GM21390 (cell line): ENCODE results near the gene USP46.
A peak's percentile ranks its signal among the peaks of the same experiment; 100 is the strongest.

Experiments
- ATAC-seq: cut with Tn5 transposase; IDR thresholded peaks from one replicate; pipeline ENCODE4 v1.9.1; 2021; ENCODE audit not compliant: unreplicated experiment

USP46 gene

DNA sequence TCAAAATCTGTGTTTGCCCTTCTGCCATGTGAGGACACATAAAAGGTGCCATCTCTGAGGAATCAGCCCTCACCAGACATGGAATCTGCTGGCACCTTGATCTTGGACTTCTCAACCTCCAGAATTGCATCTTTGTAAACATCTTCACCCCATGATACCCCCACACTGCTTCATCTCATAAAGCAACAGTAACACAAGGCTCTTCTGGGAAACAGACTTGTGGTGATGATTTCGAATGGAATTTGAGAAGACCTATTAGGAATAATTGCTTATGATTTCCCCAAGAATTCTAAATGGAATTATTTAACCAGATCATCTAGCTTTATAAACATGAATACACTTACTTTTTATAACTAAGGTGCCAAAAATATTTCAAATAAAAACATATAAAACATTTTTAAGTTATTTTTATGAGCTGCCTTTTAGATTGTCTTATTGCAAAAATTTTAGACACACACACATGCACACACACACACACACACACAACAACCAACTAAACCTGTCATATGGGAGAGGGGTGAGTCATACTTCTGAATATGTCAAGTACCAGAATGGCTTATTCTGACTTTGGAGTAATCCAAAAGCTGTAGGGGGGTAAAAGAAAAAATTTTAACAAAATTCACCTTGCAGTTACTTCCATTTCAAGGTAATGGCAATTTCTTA lies 82.0 kb downstream of the USP46 start:
- ATAC-seq, result no peak

DNA sequence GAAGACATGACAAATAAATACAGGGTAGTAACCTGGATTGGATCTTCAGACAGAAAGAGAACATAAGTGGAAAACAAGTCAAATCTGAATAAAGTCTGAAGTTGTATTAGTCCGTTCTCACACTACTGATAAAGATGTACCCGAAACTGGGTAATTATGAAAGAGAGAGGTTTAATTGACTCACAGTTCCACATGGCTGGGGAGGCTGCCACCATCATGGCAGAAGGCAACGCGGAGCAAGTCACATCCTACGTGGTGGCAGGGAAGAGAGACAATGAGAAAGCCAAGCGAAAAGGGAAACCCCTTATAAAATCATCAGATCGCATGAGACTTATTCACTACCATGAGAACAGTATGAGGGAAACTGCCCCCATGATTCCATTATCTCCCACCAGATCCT lies 82.8 kb downstream of the USP46 start:
- ATAC-seq, result no peak

DNA sequence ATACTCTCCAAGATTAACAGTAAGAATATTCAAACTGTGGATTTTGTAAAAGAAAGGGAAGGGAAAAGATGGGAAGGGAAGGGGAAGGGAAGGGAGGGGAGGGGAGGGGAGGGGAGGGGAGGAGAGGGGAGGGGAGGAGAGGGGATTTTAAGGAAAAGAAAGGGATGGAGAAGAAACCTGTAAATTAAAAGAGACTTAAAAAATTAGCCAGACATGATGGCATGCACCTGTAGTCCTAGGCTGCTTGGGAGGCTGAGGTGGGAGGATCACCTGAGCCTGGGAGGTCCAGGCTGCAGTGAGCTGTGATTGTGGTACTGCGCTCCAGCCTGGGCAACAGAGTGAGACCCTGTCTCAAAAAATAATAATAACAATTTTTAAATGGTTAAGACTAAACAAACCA lies 83.7 kb downstream of the USP46 start:
- ATAC-seq, result no peak

DNA sequence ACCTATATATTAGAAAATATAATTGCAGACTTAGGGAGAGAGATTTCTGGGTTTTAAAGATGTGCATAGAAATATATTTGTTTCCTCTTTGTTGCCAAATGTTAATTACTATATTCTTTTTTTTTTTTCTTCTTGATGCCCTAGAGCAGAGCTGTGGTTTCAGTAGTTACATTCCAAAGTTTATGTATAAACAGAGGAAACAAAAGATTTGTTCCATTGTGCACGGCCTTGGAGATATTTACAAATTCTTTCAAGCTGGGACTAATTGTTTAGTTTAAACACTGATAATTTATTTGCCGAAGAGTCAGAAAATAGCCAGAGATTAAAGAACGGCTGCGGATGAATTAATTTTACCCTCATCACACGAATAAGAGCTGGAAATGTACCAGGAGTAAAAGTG lies 85.1 kb downstream of the USP46 start:
- ATAC-seq, result no peak

DNA sequence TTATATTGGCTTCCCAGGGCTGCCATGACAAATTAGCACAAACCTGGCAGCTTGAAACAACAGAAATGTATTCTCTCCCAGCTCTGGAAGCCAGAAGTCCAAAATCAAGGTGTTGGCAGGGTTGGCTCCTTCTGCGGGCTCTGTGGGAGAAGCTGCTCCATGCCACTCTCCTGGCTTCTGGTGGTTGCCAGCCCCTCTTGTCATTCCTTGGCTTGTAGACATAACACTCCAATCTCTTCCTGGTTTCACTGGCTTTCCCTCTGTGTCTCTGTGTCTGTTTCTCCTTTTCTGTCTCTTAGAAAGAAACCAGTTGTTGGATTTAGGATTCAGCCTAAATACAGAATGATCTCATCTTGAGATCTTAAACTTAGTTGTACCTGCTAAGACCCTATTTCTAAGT lies 85.5 kb downstream of the USP46 start:
- no peak for ATAC-seq

DNA sequence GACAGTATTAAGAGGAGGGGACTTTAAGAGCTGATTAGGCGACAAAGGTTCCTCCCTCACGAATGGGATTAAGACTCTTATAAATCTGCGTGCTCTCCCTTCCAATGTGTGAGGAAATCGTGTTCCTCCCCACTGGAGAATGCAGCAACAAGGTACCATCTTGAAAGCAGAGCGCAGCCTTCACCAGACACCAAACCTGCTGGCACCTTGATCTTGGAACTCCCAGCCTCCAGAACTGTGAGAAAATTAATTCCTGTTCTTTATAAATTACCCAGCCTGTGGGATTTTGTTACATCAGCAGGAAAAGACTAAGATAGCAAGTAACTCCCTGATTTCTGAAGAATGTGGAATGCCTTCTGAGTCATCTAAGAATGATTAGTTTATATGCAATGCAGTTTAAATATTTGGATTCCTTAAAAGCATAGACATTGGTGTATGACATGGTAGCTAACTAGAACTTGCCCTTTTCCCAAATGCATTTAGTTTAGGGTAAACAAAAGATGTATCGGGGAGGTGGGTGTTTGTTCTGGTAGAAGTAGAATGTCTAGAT lies 86.1 kb downstream of the USP46 start:
- no peak for ATAC-seq

DNA sequence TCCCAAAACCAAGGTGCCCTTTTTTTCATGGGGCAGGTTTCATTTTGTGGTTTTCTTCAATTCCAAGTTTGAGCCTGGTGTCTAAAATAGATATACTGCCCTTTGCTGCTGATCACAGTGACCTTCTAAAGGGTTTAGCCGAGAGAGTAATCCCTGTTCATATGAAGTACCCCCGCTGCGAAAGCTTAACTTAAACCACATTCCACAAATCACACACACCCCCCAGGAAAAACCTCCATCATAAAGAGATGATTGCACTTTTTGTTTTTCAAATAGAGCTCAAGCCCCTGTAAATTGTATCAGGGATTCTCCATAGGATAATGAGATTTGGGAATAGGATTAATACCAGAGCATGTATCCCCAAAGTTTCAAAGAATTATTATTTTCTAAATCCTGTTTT lies 90.8 kb downstream of the USP46 start:
- ATAC-seq, result no peak

DNA sequence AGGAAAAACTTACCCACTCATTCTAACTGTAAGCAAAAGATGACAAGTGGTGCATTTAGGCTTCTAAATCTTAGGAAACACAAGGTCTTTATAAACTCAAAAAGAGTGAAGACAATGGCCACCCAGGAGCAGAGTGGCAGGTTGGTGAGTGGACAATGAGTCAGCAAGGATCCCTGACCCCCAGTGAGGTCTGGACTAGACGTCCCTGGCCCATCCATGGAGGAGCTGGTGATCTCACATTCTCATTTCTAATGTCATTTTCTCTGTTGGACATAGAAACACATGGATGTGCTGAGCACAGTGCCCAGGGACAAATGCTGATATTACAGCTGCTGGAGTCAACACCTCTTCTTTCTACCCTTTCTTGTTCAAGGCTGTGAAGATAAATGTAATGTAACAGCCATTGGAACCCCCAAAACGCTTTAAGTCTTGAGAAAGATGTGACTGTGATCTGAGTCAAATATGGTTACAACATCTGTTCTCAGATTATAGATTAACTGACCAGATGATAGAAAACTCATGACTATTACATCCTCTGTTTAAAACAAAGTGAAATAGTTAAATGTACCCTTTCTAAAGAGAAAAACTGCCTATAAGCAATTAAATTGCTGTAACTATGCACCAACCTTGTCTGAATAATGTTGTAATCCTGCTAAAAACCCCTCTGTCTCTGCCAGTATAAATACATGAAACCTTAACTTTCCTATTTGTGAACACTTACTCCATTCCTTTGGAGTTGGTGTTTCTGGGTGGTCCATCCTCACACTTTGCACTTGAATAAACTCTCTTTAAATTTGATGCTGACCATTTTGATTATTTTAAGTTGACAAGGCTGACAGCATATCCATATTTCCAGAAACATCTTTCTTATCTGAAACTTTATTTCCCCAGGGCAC lies 92.7 kb downstream of the USP46 start:
- ATAC-seq, result no peak

DNA sequence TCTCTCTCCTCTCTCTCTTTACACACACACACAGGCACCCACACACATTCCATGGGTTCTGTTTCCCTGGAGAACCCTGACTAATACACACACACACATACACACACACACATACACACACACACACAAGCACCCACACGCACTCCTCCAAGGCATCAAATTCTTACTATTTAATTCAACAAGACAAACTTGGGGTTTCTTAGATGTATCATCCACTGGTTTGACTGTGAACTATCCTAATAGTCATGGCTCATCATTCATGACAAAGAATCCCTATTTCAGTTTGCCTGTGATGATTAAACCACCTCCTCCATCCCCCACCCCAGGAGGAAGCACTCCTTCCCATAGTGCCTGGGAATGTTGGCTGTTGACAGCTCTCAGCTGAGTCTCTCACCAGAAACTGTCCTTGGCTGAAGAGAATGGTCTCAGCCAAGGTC lies 98.2 kb downstream of the USP46 start:
- ATAC-seq, result no peak

DNA sequence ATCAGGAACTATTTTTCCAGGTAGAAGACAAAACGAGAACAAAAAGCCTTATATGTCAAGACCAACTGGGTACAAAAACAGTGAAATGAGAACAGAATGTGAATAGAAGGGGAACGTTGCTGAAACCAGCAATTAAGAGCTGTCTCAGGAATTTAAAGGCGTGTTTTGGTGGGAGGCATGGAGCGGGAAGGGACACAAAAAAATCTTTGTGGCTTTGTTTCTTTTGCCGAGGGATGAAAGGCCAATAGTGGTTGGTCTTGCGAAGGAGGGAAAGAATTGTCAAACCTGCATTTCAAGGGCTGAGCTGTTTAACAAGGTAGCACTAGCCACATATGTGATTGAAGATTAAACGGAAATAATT lies 103.8 kb downstream of the USP46 start:
- no peak for ATAC-seq

DNA sequence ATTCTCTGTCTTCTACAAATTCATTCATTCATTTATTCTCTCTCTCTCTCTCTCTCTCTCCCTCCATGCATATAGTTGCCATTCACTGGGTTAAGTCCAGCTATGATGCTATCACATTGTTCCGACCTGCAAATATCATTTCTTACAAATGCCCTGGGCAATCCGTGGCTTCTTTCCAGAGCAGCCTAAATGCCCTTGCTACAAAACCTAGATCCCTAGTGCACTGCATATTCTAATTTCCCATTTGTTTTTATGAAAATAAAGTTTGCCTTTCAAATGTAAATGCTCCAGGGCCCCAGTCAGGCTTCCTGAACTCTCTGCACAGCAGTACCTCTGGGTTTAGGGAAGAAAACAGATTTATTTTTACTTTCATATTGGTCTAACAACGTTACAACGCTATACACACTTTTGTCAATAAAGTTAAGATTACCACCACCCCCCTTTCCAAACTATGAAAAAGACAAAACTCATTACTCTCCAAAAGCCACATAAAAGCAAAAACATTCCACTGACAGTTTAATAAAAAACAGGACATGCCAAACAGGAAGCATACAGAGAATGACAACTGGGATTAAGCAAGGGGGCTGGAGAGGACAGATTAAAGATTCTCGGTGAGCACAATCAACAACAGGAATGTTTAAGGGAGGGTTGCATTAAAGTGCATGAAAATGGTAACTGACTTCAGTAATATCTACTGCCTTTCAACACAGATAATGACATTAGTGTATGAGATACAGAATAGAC lies 104.3 kb downstream of the USP46 start:
- ATAC-seq, result no peak

DNA sequence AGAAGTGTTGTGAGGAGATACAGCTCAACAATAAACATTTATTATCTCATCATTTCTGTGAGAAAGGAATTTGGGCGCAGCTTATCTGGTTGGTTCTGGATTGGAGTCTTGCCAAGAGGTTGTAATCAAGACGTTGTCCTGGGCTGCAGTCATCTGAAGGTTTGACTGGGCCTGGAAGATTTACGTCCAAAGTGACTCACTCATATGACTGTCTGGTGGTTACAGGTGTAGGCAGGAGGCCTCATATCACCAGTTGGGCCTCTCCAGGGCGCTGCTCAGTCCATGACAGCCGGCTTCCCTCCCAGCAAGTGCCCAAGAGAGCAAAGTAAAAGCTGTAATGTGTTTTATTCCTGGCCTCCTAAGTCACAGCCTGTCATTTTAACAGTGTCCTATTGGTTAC lies 106.3 kb downstream of the USP46 start:
- no peak for ATAC-seq

DNA sequence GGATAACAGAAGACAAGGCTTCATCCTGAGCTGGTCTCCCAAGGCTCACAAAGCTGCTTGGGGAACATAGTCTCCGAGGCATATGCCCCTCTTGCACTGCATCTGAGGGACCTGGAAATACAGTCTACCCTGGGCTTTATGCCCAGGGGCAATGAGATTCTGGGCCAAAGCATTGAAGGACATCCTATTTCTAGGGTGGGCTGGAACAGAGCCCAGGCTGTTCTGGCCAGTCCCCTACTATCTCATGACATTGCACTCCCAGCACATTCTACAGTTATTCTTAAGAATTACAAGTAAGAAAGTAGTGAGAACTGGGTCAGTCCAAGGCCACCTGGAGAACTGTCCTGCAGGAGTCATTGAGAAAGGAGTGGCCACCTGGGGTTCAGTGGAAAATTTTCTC lies 107.6 kb downstream of the USP46 start:
- ATAC-seq, result no peak

DNA sequence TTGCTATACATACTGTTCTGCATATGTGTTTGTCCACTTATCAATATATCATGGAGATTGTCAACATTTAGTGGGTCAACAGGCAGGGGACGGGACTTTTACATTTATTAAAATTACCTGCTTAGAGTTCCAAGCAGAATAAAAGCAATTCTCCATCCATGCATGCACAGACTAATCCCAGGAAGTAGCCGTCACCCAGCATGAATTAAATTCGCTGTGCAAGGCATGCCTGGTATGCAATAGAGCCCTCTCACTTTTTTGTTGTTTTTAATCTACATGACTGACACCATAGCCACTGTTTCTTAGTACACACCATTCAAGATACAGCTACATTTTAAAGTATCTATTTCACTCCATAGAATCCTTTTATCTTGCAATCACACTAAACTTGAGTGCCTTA lies 108.9 kb downstream of the USP46 start:
- no peak for ATAC-seq

DNA sequence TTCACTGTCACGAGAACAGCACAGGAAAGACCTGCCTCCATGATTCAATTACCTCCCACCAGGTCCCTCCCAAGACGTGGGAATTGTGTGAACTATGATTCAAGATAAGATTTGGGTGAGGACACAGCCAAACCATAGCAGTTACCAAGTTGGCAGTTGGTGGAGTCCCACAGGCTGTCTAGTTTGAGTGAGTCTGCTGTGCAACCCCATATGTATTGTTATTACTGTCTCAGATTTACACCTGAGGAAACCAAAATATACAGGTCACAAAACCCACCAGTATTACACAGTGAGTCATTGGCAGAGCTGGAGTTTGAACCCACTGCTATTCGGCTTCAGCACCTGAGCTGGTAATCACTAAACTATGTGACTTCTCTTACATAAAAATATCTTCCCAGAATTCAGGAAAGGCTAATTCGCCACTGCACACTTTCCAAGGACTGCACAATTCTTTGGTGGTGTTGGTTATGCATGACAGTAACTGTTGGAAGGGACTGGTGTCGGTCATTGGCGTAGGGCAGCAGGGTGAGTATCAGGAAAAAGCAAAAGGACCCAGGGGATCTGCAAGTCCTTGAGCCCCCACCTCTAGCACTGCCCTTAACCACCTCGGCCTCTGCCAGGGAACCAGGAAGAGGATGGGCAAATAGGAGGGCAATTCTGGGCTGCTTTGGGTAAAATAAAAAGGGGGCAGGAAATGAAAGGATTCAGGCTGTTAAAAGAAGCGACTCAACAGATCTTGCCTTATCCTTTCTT lies 110.1 kb downstream of the USP46 start:
- ATAC-seq, result no peak

DNA sequence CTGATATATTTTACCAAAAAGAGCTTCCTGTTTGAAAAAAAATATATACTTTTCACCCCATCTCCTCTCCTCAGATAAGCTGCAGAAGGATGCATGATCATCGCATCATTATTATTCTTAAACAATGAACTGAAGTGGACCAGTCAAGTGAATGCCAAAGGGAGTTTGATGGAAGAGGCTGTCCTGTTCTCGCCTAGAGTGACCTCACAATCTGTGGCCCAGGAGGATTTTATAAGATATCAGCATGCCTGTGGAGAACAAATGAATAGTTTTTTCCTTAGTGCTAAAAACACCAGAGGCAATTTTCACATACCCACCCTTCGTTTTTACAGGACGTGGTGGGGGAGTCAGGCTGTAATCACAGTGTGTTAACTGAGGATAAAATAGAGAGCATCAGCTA lies 112.7 kb downstream of the USP46 start:
- ATAC-seq, result no peak

DNA sequence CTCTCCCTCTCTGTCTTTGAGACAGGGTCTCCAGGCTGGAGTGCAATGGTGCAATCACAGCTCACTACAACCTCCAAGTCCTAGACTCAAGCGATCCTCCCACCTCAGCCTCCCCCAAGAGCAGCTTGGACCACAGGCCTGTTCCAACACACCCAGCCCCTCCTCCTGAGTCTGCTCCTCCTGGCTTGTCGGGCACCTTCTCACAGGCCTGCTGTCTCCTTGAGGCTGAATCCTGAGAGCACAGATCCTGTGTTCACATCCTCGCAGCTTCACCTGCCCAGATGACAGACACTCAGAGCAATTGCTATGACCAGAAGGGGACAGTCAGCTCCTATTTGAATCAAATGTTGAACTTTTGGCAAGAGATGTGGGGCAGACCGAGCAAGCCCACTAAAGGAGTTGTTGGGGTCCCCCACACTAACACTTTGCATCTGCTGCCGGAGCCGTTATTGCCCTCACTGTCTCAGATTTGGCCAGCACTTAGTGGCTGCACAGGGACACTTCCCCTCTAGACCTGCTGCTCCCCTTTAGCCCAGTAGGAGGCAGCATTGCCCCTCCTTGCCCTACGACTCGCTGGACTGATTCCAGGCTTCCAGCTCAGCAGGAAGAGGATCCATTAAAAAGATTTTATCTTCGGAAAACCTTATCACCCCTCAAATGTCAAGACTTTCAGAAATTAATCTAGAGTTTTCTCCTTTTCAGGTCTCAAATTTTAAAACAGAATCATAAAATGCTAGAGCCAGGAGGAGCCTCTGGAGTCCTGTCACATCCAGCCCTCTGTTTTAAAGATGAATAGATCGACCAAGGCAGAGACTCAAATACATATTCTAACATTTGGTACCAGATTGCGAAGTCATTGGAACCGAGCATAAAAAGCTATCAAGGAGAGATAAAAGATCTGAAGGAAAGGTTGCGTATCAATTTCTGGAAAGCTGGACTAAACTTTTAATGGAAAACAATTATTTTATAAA lies 113.7 kb downstream of the USP46 start:
- ATAC-seq, result peak; percentile 84
